ENCODE results near the gene OR51V1. TPM values are rescaled to one million over a fixed set of nuclear protein-coding genes. Genes with fewer than 3 reads are reported as not detected.

Gene OR51V1
- total RNA-seq, 2 experiments from 2014 or later = not detected

GRCh38 chr11:5188201-5188600 lies 12.3 kb downstream of the OR51V1 start:
- no peaks in the 10 kb centered on the region for H4K20me1 ChIP-seq (ENCODE audit: insufficient read depth, low read length)
- POLR2A ChIA-PET = no interaction called here
- H3K27ac ChIP-seq (ENCODE audit: low read depth, low read length, poor library complexity, severe bottlenecking) = no peak overlapping the region
- no peak for TF ChIP-seq EZH2phosphoT487 (IDR thresholded peaks at IDR 0.05; ENCODE audit: borderline replicate concordance, low read depth, low read length)
- TF ChIP-seq, protein P1, sequence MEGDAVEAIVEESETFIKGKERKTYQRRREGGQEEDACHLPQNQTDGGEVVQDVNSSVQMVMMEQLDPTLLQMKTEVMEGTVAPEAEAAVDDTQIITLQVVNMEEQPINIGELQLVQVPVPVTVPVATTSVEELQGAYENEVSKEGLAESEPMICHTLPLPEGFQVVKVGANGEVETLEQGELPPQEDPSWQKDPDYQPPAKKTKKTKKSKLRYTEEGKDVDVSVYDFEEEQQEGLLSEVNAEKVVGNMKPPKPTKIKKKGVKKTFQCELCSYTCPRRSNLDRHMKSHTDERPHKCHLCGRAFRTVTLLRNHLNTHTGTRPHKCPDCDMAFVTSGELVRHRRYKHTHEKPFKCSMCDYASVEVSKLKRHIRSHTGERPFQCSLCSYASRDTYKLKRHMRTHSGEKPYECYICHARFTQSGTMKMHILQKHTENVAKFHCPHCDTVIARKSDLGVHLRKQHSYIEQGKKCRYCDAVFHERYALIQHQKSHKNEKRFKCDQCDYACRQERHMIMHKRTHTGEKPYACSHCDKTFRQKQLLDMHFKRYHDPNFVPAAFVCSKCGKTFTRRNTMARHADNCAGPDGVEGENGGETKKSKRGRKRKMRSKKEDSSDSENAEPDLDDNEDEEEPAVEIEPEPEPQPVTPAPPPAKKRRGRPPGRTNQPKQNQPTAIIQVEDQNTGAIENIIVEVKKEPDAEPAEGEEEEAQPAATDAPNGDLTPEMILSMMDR (conservative IDR thresholded peaks at IDR 0.05; ENCODE audit: low read length) = no peak
- H3K4me3 ChIP-seq (ENCODE audit: low read depth, low read length, poor library complexity, severe bottlenecking) = no peak overlapping the region
- CTCF ChIA-PET (ENCODE audit: unreplicated experiment) = no interaction called here
- H2AFZ ChIP-seq (ENCODE audit: low read length) = no peak overlapping the region
- no peaks in the 10 kb centered on the region for H3K4me1 ChIP-seq (ENCODE audit: insufficient read depth, low read length, poor library complexity, severe bottlenecking)
- H3K9me2 ChIP-seq (ENCODE audit: insufficient read depth, low read length) = no peaks in the 10 kb centered on the region
- BruUV-seq (replicated peaks) = no TSS peak
- intact Hi-C loops (cut with micrococcal nuclease; ENCODE audit: unreplicated experiment) = no loop called here
- H3K4me2 ChIP-seq (ENCODE audit: low read length) = no peak overlapping the region
- H3K79me2 ChIP-seq (ENCODE audit: insufficient read depth, low read depth, low read length) = no peaks in the 10 kb centered on the region
- H3K36me3 ChIP-seq (ENCODE audit: insufficient read depth, low read length) = no peaks in the 10 kb centered on the region
- DNase-seq (ENCODE audit: low spot score) = no peak
- H3K9me3 ChIP-seq (ENCODE audit: low read length) = no peaks in the 10 kb centered on the region

DNA sequence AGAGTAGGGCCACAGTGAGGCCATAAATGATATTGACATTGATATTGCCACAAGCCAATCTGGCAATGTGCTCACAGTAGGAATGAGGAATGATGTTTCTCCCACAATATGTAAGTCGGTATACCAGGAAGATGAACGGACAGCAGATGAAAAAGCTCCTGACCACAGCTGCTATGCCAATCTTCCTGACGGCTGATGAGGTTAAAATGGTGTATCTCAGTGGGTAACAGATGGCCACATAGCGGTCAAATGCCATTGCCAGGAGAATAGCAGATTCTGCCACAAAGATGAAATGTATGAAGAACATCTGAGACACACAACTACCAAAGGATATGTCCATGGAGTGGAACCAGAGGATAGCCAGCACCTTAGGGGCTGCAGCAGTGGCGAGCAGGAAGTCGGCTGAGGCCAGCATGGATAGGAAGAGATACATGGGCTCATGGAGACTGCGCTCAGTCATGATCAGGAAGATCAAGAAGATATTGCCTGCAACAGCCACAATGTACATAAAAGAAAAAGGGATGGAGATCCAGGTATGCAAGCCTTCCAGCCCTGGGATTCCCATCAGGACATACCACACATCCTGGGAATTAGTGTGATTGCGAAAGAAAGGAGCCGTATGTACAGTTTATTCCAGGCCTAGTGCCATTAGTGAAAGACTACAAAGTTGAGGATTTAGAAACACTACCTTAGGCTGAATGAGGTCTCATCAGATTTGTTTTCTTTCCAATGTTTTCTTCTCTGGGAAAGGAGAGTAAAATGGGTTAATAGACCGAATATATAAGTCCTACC lies 22.2 kb downstream of the OR51V1 start:
- no peak for TF ChIP-seq EZH2phosphoT487 (IDR thresholded peaks at IDR 0.05; ENCODE audit: borderline replicate concordance, low read depth, low read length)
- TF ChIP-seq, protein P1 (conservative IDR thresholded peaks at IDR 0.05; ENCODE audit: low read length) = no peak
- Histone ChIP-seq H3K9me2 (ENCODE audit: insufficient read depth, low read length) (no peaks in the 10 kb centered on the region), H2AFZ (ENCODE audit: low read length) (no peak overlapping the region), H3K27ac (ENCODE audit: low read depth, low read length, poor library complexity, severe bottlenecking) (no peak overlapping the region), H3K4me2 (ENCODE audit: low read length) (no peak overlapping the region), H3K36me3 (ENCODE audit: insufficient read depth, low read length) (no peaks in the 10 kb centered on the region), H3K4me1 (ENCODE audit: insufficient read depth, low read length, poor library complexity, severe bottlenecking) (no peaks in the 10 kb centered on the region), H3K4me3 (ENCODE audit: low read depth, low read length, poor library complexity, severe bottlenecking) (no peak overlapping the region), H3K79me2 (ENCODE audit: insufficient read depth, low read depth, low read length) (no peaks in the 10 kb centered on the region), H3K9me3 (ENCODE audit: low read length) (no peaks in the 10 kb centered on the region), H4K20me1 (ENCODE audit: insufficient read depth, low read length) (no peaks in the 10 kb centered on the region)
- DNase-seq (ENCODE audit: low spot score) = no peak
- ChIA-PET CTCF (ENCODE audit: unreplicated experiment) (no interaction called here), POLR2A (no interaction called here)
- no TSS peak for BruUV-seq (replicated peaks)
- intact Hi-C loops (cut with micrococcal nuclease; ENCODE audit: unreplicated experiment) = no loop called here

GRCh38 chr11:5174934-5175333 lies 25.5 kb downstream of the OR51V1 start:
- CTCF ChIA-PET (ENCODE audit: unreplicated experiment) = no interaction called here
- no TSS peak for BruUV-seq (replicated peaks)

More at GRCh38 chr11:5174934-5175333, 25.5 kb downstream of the OR51V1 start:
- H4K20me1 ChIP-seq (ENCODE audit: insufficient read depth, low read length) = no peaks in the 10 kb centered on the region
- no peak overlapping the region for H3K4me2 ChIP-seq (ENCODE audit: low read length)
- H3K79me2 ChIP-seq (ENCODE audit: insufficient read depth, low read depth, low read length) = no peaks in the 10 kb centered on the region
- no peaks in the 10 kb centered on the region for H3K9me2 ChIP-seq (ENCODE audit: insufficient read depth, low read length)
- no peaks in the 10 kb centered on the region for H3K36me3 ChIP-seq (ENCODE audit: insufficient read depth, low read length)
- H3K4me1 ChIP-seq (ENCODE audit: insufficient read depth, low read length, poor library complexity, severe bottlenecking) = no peaks in the 10 kb centered on the region
- TF ChIP-seq, protein P1 (conservative IDR thresholded peaks at IDR 0.05; ENCODE audit: low read length) = no peak
- no peak for TF ChIP-seq EZH2phosphoT487 (IDR thresholded peaks at IDR 0.05; ENCODE audit: borderline replicate concordance, low read depth, low read length)
- H3K9me3 ChIP-seq (ENCODE audit: low read length) = no peaks in the 10 kb centered on the region
- intact Hi-C loops (cut with micrococcal nuclease; ENCODE audit: unreplicated experiment) = no loop called here
- POLR2A ChIA-PET = no interaction called here
- DNase-seq (ENCODE audit: low spot score) = no peak
- no peak overlapping the region for H3K4me3 ChIP-seq (ENCODE audit: low read depth, low read length, poor library complexity, severe bottlenecking)
- H3K27ac ChIP-seq (ENCODE audit: low read depth, low read length, poor library complexity, severe bottlenecking) = no peak overlapping the region
- no peak overlapping the region for H2AFZ ChIP-seq (ENCODE audit: low read length)

Data from OCI-LY7 (cell line).